GM21447 (cell line): ENCODE data around the gene POLE4.

ENCODE experiments used
- ATAC-seq: cut with Tn5 transposase; IDR thresholded peaks from one replicate; pipeline ENCODE4 v1.9.1; 2021; ENCODE audit not compliant: unreplicated experiment

POLE4 gene

GRCh38 chr2:74985978-74986609 is 27.7 kb downstream of the POLE4 start:
- no peak for ATAC-seq

DNA sequence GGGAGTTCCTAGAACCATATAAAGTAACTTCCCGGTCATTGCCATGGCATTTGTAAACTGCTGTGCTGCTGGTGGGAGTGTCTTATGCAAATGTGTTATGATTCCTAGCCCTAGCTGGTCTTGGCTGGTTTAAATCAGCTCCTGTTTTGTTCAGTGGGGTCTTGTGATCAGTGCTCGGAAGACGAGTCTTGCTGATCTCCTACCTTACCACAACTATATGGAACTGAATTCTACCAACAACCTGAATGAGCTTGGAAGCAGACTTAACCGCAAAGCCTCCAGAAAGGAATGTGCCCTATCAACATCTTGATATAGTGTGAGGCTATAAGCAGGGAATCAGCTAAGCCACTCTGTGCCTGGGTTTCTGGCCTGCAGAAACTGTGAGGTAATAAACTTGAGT is 33.5 kb downstream of the POLE4 start:
- no peak for ATAC-seq

- no peak for ATAC-seq
These were observed 41.0 kb downstream of the POLE4 start for GRCh38 chr2:74999468-74999867.

DNA sequence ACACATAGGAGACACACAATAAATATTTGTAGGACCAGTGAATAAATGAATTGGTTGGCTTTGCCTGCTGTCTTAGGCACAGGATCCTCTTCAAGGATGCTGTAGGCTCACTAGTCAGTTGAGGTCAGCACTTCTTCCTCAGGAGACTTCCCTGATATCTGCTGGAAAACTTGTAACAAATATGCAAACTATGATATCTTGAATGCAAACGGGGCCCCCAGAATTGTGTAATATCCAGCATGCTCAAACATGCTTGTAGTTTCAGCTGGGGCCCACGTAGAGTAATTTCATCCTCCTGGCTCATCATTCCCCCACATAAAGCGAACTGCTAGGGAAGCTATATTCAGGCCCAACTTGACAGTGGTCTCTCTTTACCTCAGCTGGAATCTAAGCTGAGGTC is 43.6 kb downstream of the POLE4 start:
- no peak for ATAC-seq

DNA sequence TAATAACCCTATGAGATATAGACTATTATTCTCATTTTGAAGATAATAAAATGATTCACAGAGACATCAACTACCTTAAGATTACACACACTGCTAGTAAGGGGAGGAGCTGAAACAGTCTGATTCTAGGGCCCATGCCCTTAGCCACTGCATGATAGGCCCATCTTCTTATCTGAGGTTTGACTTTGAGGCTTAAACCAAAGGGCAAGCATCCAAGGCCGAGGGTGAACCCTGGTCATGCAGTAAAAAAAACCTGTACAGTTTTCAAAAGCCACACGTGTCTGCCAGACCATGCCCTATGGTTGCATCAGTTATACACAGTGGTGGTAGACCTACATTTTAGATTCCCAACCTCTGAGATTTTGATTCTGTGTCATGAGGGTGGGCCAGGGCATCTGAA is 44.8 kb downstream of the POLE4 start:
- ATAC-seq = no peak

DNA sequence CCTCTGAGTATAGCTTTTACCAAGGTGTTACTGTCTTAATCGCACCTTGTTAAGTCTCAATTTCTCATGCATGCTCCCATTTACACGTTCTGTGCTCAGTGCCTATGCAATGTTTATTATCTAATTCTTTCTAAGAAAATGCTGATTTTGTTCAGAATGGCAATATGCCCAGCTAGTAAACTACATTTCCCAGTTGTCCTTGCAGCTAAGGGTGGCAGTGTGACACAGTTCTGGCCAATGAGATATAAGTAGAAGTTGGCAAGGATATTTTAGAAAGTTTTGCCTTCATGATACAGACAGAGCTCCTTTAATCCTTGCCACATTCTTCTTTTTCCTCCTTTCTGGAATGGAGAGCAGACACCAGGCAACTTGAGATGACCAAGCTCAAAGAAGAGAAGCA is 45.3 kb downstream of the POLE4 start:
- no peak for ATAC-seq

- no peak for ATAC-seq
These were observed 47.6 kb downstream of the POLE4 start for GRCh38 chr2:75006041-75006440.

- ATAC-seq = no peak
These were observed 48.6 kb downstream of the POLE4 start for GRCh38 chr2:75007061-75007460.

GRCh38 chr2:75007819-75008218 is 49.4 kb downstream of the POLE4 start:
- ATAC-seq = no peak

- ATAC-seq = no peak
These were observed 52.1 kb downstream of the POLE4 start for GRCh38 chr2:75010571-75010970.

DNA sequence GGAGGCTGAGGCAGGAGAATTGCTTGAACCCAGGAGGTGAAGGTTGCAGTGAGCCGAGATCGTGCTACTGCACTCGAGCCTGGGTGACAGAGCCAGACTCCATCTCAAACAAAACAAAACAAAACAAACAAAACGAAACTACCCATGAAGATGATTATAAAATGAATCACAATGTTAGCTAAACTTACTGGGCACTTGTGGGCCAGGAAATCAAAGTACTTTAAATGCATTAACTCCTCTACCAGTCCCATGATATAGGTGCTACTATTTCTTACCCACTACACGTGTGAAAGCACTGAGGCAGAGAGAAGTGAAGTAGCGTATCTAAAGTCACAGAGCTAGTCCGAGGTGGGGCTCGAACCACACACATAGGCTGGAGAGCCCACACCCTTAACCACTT is 53.6 kb downstream of the POLE4 start:
- no peak for ATAC-seq

DNA sequence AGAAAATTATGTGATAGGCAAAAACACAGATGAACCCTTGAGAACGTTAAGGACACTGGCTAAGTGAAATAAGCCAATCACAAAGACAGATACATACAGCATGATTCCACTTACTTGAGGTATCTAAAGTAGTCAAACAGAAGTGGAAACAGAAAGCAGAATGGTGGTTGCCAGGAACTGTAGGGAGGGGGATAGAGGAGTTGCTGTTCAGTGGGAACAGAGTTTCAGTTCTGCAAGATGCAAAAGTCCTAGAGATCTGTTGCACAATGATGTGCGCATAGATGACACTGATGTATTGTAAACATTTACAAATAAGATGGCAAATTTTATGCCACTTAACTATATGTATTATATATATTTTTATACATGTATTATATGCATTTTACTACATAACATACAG is 59.7 kb downstream of the POLE4 start:
- ATAC-seq = no peak
